PC-9 (cell line): Measurements from ENCODE around the gene ENPP5. TPM values are rescaled to one million over a fixed set of nuclear protein-coding genes. Genes with fewer than 3 reads are reported as not detected.

ENCODE experiments used
- BruUV-seq: library from RNA; stranded (reverse); fragments of 400-500 nt; replicated peaks from 2 replicates; lab custom pipeline; 2021; lab: Mats Ljungman, UMichigan
- CTCF ChIA-PET: fragments of 300-600 bp; sonication (Branson Sonifier 250); formaldehyde crosslinking; loops from one replicate; lab custom pipeline; 2022; ENCODE audit warnings: antibody characterized with exemption; lab: Charles Lee
- POLR2A ChIA-PET: fragments of 300-600 bp; sonication (Branson Sonifier 250); formaldehyde crosslinking; loops from one replicate; lab custom pipeline; 2022; ENCODE audit warnings: antibody characterized with exemption; ENCODE audit not compliant: unreplicated experiment; lab: Charles Lee
- DNase-seq, 2 experiments: peaks; one replicate each; pipeline versions ENCODE4 v3.0.0 to v3.0.0-alpha.2; 2015 to 2022; ENCODE audit warnings: mixed read lengths in 1 of 2
- H2AFZ ChIP-seq: fragments of 200-600 bp; sonication (generic); 2 replicates; pipeline ENCODE4 v1.8.1; 2017; ENCODE audit warnings: antibody characterized with exemption
- H3F3A ChIP-seq: fragments of 200-600 bp; sonication (generic); 2 replicates; pipeline ENCODE4 v1.8.1; 2017; ENCODE audit warnings: antibody characterized with exemption, mild to moderate bottlenecking, low read depth; ENCODE audit not compliant: insufficient read depth
- H3K27ac ChIP-seq: fragments of 200-600 bp; sonication (generic); 2 replicates; pipeline ENCODE4 v1.6.1; 2016; ENCODE audit warnings: mixed run types
- H3K27me3 ChIP-seq: fragments of 200-600 bp; sonication (generic); 2 replicates; pipeline ENCODE4 v1.6.1; 2016; ENCODE audit warnings: low read depth, mixed run types; ENCODE audit not compliant: insufficient read depth
- H3K36me3 ChIP-seq: fragments of 200-600 bp; sonication (generic); 2 replicates; pipeline ENCODE4 v1.6.1; 2016; ENCODE audit warnings: low read depth, mixed run types
- H3K4me1 ChIP-seq: fragments of 200-600 bp; sonication (generic); replicated peaks from 2 replicates; pipeline ENCODE4 v1.6.1; 2016; ENCODE audit warnings: mixed run types; ENCODE audit not compliant: insufficient read depth
- H3K4me2 ChIP-seq: fragments of 200-600 bp; sonication (generic); 2 replicates; pipeline ENCODE4 v1.6.1; 2017; ENCODE audit warnings: mixed run types
- H3K4me3 ChIP-seq: fragments of 200-600 bp; sonication (generic); 2 replicates; pipeline ENCODE4 v1.6.1; 2016; ENCODE audit warnings: mixed run types
- H3K79me2 ChIP-seq: fragments of 200-600 bp; sonication (generic); 2 replicates; pipeline ENCODE4 v1.6.1; 2017; ENCODE audit warnings: low read depth, mixed run types
- H3K9me2 ChIP-seq: fragments of 200-600 bp; sonication (generic); 2 replicates; pipeline ENCODE4 v1.8.1; 2017; ENCODE audit warnings: mild to moderate bottlenecking; ENCODE audit not compliant: insufficient read depth
- H3K9me3 ChIP-seq: fragments of 200-600 bp; sonication (generic); 2 replicates; pipeline ENCODE4 v1.8.1; 2016; ENCODE audit warnings: low read depth; ENCODE audit not compliant: insufficient read depth
- H4K20me1 ChIP-seq: fragments of 200-600 bp; sonication (generic); 2 replicates; pipeline ENCODE4 v1.8.1; 2017; ENCODE audit not compliant: insufficient read depth
- EZH2 ChIP-seq: fragments of 200-600 bp; sonication (generic); IDR thresholded peaks from 2 replicates; pipeline ENCODE4 v1.8.0; 2017; ENCODE audit warnings: antibody characterized with exemption, low read depth
- intact Hi-C: fragments of 100-400 bp; cut with micrococcal nuclease; formaldehyde crosslinking; loops from one replicate; pipeline ENCODE4 v1.10.0; 2022; ENCODE audit not compliant: unreplicated experiment
- total RNA-seq: library from RNA; stranded (reverse); gene quantifications from 2 replicates; pipeline ENCODE4 v1.2.3, GENCODE V29; 2021
- TF ChIP-seq, protein P1 (sequence below): fragments of 200-600 bp; sonication (generic); conservative IDR thresholded peaks from 2 replicates; pipeline ENCODE4 v1.6.1; 2017; ENCODE audit warnings: mixed run types, antibody characterized with exemption, mild to moderate bottlenecking, moderate library complexity

Gene ENPP5
- total RNA-seq, 1 experiment from 2014 or later = 9.1 TPM

DNA sequence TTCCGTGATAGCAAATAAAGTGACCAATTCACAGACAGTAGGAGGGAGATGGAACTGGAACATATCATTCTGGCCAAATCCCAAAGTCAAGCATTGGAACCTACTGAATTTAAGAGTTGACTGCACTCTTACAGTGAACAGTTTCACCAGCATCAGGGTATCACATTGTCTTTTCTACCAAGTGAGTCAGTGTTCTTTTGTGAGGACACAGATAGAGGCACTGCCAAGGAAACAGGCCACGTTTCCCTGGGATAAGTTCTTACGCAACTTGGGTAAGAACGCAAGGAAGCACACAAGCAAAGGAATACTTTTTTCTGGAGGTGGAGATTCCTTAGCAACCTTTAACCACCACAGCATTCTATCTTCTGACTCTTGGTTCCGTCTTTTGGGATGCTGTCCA lies 28.6 kb upstream of the ENPP5 start:
- no peak overlapping the region for H3K27ac ChIP-seq
- no peaks in the 10 kb centered on the region for H3K9me3 ChIP-seq
- no peaks in the 10 kb centered on the region for H4K20me1 ChIP-seq
- H3K9me2 ChIP-seq = no peaks in the 10 kb centered on the region
- H3K79me2 ChIP-seq = no peaks in the 10 kb centered on the region
- TF ChIP-seq, protein P1, sequence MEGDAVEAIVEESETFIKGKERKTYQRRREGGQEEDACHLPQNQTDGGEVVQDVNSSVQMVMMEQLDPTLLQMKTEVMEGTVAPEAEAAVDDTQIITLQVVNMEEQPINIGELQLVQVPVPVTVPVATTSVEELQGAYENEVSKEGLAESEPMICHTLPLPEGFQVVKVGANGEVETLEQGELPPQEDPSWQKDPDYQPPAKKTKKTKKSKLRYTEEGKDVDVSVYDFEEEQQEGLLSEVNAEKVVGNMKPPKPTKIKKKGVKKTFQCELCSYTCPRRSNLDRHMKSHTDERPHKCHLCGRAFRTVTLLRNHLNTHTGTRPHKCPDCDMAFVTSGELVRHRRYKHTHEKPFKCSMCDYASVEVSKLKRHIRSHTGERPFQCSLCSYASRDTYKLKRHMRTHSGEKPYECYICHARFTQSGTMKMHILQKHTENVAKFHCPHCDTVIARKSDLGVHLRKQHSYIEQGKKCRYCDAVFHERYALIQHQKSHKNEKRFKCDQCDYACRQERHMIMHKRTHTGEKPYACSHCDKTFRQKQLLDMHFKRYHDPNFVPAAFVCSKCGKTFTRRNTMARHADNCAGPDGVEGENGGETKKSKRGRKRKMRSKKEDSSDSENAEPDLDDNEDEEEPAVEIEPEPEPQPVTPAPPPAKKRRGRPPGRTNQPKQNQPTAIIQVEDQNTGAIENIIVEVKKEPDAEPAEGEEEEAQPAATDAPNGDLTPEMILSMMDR = no peak
- no peak for TF ChIP-seq EZH2
- intact Hi-C loops = no loop called here
- H2AFZ ChIP-seq = no peak overlapping the region
- no peaks in the 10 kb centered on the region for H3F3A ChIP-seq
- no peaks in the 10 kb centered on the region for H3K4me1 ChIP-seq
- H3K27me3 ChIP-seq = peaks cover 25% of the 10 kb centered on the region
- no TSS peak for BruUV-seq
- ChIA-PET CTCF (no interaction called here), POLR2A (no interaction called here)
- H3K4me2 ChIP-seq = no peak overlapping the region
- no peak overlapping the region for H3K4me3 ChIP-seq
- DNase-seq = no peak
- H3K36me3 ChIP-seq = no peaks in the 10 kb centered on the region

DNA sequence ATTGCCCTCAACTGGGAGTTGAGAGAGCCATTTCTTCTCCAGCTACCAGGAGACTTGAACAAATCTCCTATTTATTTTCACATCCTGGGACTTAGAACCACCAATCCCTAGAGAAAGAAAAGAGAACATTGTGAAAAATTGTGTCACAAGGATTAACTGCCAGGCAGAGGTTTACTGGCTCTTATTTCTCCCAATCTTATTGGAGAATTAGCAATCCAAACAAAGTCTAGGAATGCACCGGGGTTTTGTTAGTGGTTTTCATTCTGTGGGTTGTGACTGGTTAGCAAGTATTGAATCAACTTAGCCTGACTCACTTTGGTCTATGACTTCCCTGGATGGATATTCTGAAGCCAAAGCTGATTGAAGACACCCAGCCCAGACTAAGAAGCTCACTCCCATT lies 21.2 kb upstream of the ENPP5 start:
- H3K27me3 ChIP-seq = peaks cover 11% of the 10 kb centered on the region; the same call in 1 of the 2 replicates
- intact Hi-C loops = no loop called here
- no peak overlapping the region for H3K4me2 ChIP-seq
- TF ChIP-seq, protein P1 = no peak
- no peak for TF ChIP-seq EZH2
- H3K27ac ChIP-seq = no peak overlapping the region
- CTCF ChIA-PET = no interaction called here
- no peaks in the 10 kb centered on the region for H4K20me1 ChIP-seq
- no peaks in the 10 kb centered on the region for H3K9me3 ChIP-seq
- no TSS peak for BruUV-seq
- no peaks in the 10 kb centered on the region for H3K79me2 ChIP-seq
- no peaks in the 10 kb centered on the region for H3K9me2 ChIP-seq
- H3K36me3 ChIP-seq = no peaks in the 10 kb centered on the region
- DNase-seq = no peak
- H3F3A ChIP-seq = no peaks in the 10 kb centered on the region
- no peak overlapping the region for H3K4me3 ChIP-seq
- POLR2A ChIA-PET = no interaction called here
- H2AFZ ChIP-seq = no peak overlapping the region
- peaks cover 4% of the 10 kb centered on the region; the same call in 1 of the 2 replicates for H3K4me1 ChIP-seq

DNA sequence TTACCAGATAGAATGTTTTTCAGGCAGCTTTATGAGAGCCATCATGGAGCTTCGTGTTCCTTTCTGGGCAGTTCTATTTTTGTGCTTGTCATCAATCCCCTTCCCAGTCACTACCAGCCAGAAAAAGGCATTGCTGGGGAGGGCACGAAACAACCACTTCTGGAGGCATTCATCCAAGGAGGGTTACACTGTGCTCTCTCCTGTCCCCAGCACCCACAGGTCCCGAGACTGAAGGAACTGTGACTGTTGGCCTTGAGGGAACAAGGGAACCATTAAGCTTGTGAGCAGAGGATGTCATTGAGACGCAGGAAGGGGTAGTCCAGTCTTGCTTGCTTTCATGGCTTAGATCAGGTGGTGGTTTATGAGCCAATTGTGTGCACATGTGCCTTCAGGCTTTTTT lies 20.1 kb upstream of the ENPP5 start:
- ChIA-PET CTCF (no interaction called here), POLR2A (no interaction called here)
- H3K4me2 ChIP-seq = no peak overlapping the region
- H3K27ac ChIP-seq = no peak overlapping the region
- no TSS peak for BruUV-seq
- intact Hi-C loops = no loop called here
- no peak overlapping the region for H2AFZ ChIP-seq
- H4K20me1 ChIP-seq = no peaks in the 10 kb centered on the region
- no peak for TF ChIP-seq EZH2
- TF ChIP-seq, protein P1 = no peak
- peaks cover 10% of the 10 kb centered on the region; the same call in 1 of the 2 replicates for H3K4me1 ChIP-seq
- H3K27me3 ChIP-seq = peaks cover 11% of the 10 kb centered on the region; the same call in 1 of the 2 replicates
- no peak overlapping the region for H3K4me3 ChIP-seq
- no peak for DNase-seq
- H3K79me2 ChIP-seq = no peaks in the 10 kb centered on the region
- H3K36me3 ChIP-seq = no peaks in the 10 kb centered on the region
- no peaks in the 10 kb centered on the region for H3F3A ChIP-seq
- no peaks in the 10 kb centered on the region for H3K9me3 ChIP-seq
- H3K9me2 ChIP-seq = no peaks in the 10 kb centered on the region
